GM12878 (cell line): ENCODE data around the gene STAMBPL1. TPM values are rescaled to one million over a fixed set of nuclear protein-coding genes. Genes with fewer than 3 reads are reported as not detected.

ENCODE experiments used
- ATAC-seq: fragments of 200-7000 bp; cut with Tn5 transposase; 3 replicates; pipeline ENCODE4 v1.9.1; 2020; ENCODE audit warnings: mild to moderate bottlenecking, moderate library complexity
- BruUV-seq: library from RNA; stranded (reverse); fragments of 400-500 nt; replicated peaks from 2 replicates; lab custom pipeline; 2021; lab: Mats Ljungman, UMichigan
- CTCF ChIA-PET: fragments of 300-600 bp; sonication (Branson Sonifier 250); formaldehyde crosslinking; extraction: SDS; loops from one replicate; lab custom pipeline; 2021; ENCODE audit warnings: inconsistent platforms; lab: Yijun Ruan, JAX
- POLR2A ChIA-PET: fragments of 350-600 bp; formaldehyde crosslinking; extraction: SDS; loops from one replicate; lab custom pipeline; 2021; ENCODE audit warnings: inconsistent platforms; lab: Charles Lee
- RAD21 ChIA-PET: fragments of 300-600 bp; sonication (Branson Sonifier 250); formaldehyde crosslinking; loops from one replicate; lab custom pipeline; 2023; ENCODE audit warnings: antibody characterized with exemption; ENCODE audit not compliant: unreplicated experiment; lab: Charles Lee
- SMC1A ChIA-PET: fragments of 300-600 bp; sonication (Branson Sonifier 250); formaldehyde crosslinking; loops from one replicate; lab custom pipeline; 2023; ENCODE audit not compliant: unreplicated experiment, uncharacterized antibody; lab: Charles Lee
- DNase-seq: peaks from one replicate; pipeline ENCODE4 v3.0.0-alpha.2; 2011; ENCODE audit warnings: low read depth, low spot score
- FAIRE-seq: peaks from 3 replicates; lab custom pipeline; 2011; peaks lifted over from hg19 to GRCh38; lab: Jason Lieb, UNC
- H2AFZ ChIP-seq: 2 replicates; pipeline ENCODE4 v1.6.0; 2011; ENCODE audit warnings: low read depth, low read length, control low read depth; ENCODE audit not compliant: control insufficient read depth
- H3K27ac ChIP-seq: 2 replicates; pipeline ENCODE4 v1.5.1; 2011; ENCODE audit warnings: control low read depth; ENCODE audit not compliant: control insufficient read depth, insufficient read depth
- H3K27me3 ChIP-seq, 2 experiments: replicated peaks in 1 of 2; 2 replicates each; pipeline versions ENCODE4 v1.6.0 to v1.6.1; 2011; ENCODE audit warnings: low read length in 1 of 2; ENCODE audit not compliant: control insufficient read depth in 2 of 2, insufficient read depth in 2 of 2
- H3K36me3 ChIP-seq, 2 experiments: 2 replicates each; pipeline ENCODE4 v1.5.1; 2011; ENCODE audit warnings: low read length in 1 of 2; ENCODE audit not compliant: control insufficient read depth in 2 of 2, insufficient read depth in 2 of 2
- H3K4me1 ChIP-seq: 2 replicates; pipeline ENCODE4 v1.6.1; 2011; ENCODE audit warnings: mild to moderate bottlenecking, low read length, moderate library complexity, mixed read lengths; ENCODE audit not compliant: control insufficient read depth, insufficient read depth
- H3K4me2 ChIP-seq: 2 replicates; pipeline ENCODE4 v1.6.0; 2011; ENCODE audit warnings: control low read depth; ENCODE audit not compliant: control insufficient read depth, insufficient read depth
- H3K4me3 ChIP-seq: fragments of 200-600 bp; sonication (generic); 2 replicates; pipeline ENCODE4 v1.5.1; 2016
- H3K79me2 ChIP-seq: 2 replicates; pipeline ENCODE4 v1.6.0; 2011; ENCODE audit warnings: low read length; ENCODE audit not compliant: control insufficient read depth, insufficient read depth
- H3K9ac ChIP-seq: 2 replicates; pipeline ENCODE4 v1.8.0; 2011; ENCODE audit warnings: low read length, control low read depth, mixed read lengths; ENCODE audit not compliant: control insufficient read depth, insufficient read depth
- H3K9me3 ChIP-seq: replicated peaks from 3 replicates; pipeline ENCODE4 v1.5.1; 2011; ENCODE audit warnings: mild to moderate bottlenecking, low read length; ENCODE audit not compliant: control insufficient read depth, insufficient read depth
- H4K20me1 ChIP-seq: 2 replicates; pipeline ENCODE4 v1.6.0; 2011; ENCODE audit not compliant: control insufficient read depth, insufficient read depth
- ATF2 ChIP-seq: IDR thresholded peaks from 2 replicates; pipeline ENCODE4 v1.6.1; 2012; ENCODE audit warnings: low read length, inconsistent platforms
- CEBPB ChIP-seq, 2 experiments: fragments of 150-350 bp in 1 of 2; IDR thresholded peaks; 2 replicates each; pipeline ENCODE4 v1.6.1; 2012 to 2014; ENCODE audit warnings: low read depth in 2 of 2, low read length in 2 of 2, borderline replicate concordance in 1 of 2, inconsistent platforms in 1 of 2
- CHD2 ChIP-seq: IDR thresholded peaks from 2 replicates; pipeline ENCODE4 v1.6.1; 2011; ENCODE audit warnings: low read depth, low read length, improper control_type of control experiment, borderline replicate concordance
- HCFC1 ChIP-seq: fragments of 150-350 bp; IDR thresholded peaks from 2 replicates; pipeline ENCODE4 v1.6.1; 2014; ENCODE audit warnings: low read length
- HSF1 ChIP-seq: fragments of 150-350 bp; IDR thresholded peaks from 2 replicates; pipeline ENCODE4 v1.6.1; 2014; ENCODE audit warnings: mild to moderate bottlenecking, low read depth, low read length
- IRF3 ChIP-seq: fragments of 450-650 bp; IDR thresholded peaks from 2 replicates; pipeline ENCODE4 v1.6.1; 2014; ENCODE audit warnings: mild to moderate bottlenecking
- JUNB ChIP-seq: IDR thresholded peaks from 2 replicates; pipeline ENCODE4 v1.6.1; 2016; ENCODE audit warnings: antibody characterized with exemption, mild to moderate bottlenecking
- MAX ChIP-seq: IDR thresholded peaks from 2 replicates; pipeline ENCODE4 v1.6.1; 2012; ENCODE audit warnings: low read depth, low read length, improper control_type of control experiment
- MTA2 ChIP-seq: fragments of 450-650 bp; IDR thresholded peaks from 2 replicates; pipeline ENCODE4 v1.6.1; 2016; ENCODE audit warnings: low read depth, mild to moderate bottlenecking, moderate library complexity
- NFXL1 ChIP-seq: fragments of 450-650 bp; IDR thresholded peaks from 2 replicates; pipeline ENCODE4 v1.6.1; 2017; ENCODE audit warnings: antibody characterized with exemption, mild to moderate bottlenecking, borderline replicate concordance
- PAX5 ChIP-seq: IDR thresholded peaks from 2 replicates; pipeline ENCODE4 v1.6.1; 2011; ENCODE audit warnings: low read depth, low read length, borderline replicate concordance
- PAX8 ChIP-seq: fragments of 450-650 bp; IDR thresholded peaks from 2 replicates; pipeline ENCODE4 v1.6.1; 2017; ENCODE audit warnings: mild to moderate bottlenecking, moderate library complexity
- PML ChIP-seq: IDR thresholded peaks from 2 replicates; pipeline ENCODE4 v1.6.1; 2012; ENCODE audit warnings: low read length, inconsistent platforms
- SMC3 ChIP-seq: IDR thresholded peaks from 2 replicates; pipeline ENCODE4 v1.6.1; 2011; ENCODE audit warnings: low read length, improper control_type of control experiment, borderline replicate concordance
- ZBTB4 ChIP-seq: fragments of 450-650 bp; formaldehyde crosslinking; IDR thresholded peaks from 2 replicates; pipeline ENCODE4 v1.4.0; 2022; ENCODE audit warnings: mild to moderate bottlenecking, moderate library complexity
- WGBS: methylation state at CpG from one replicate; pipeline ENCODE4 v1.1.6; 2016; ENCODE audit warnings: low lambda C conversion rate; ENCODE audit not compliant: insufficient replicate concordance, insufficient coverage; ENCODE audit errors: missing lambda C conversion rate; 5-methylcytosine and 5-hydroxymethylcytosine counted together
- in situ Hi-C: fragments of 300-500 bp; cut with MboI; formaldehyde crosslinking; loops from 9 replicates; pipeline ENCODE4 v1.14.3; 2018; ENCODE audit warnings: mixed read lengths
- intact Hi-C: fragments of 100-400 bp; cut with micrococcal nuclease; formaldehyde crosslinking; loops from one replicate; pipeline ENCODE4 v1.14.2; 2022; ENCODE audit not compliant: unreplicated experiment
- polyA plus RNA-seq, 11 experiments: library from polyadenylated mRNA; depleted of rRNA in 4 of 11; unstranded in 6 of 11; stranded (reverse) in 5 of 11; fragments of >200 nt; fragmentation: Nextera tagmentation in 4 of 11; fragmentation: Illumina TruSeq in 1 of 11; extraction: Ambion mirVana in 4 of 11; extraction: Trizol in 1 of 11; gene quantifications; 1 replicate in 1 of 11; 2 replicates in 10 of 11; pipeline versions ENCODE4 v1.2.1 to v1.2.3, GENCODE V29; 2011 to 2016; ENCODE audit warnings: inconsistent platforms in 2 of 11, missing spikeins in 2 of 11, low read depth in 1 of 11
- total RNA-seq, 4 experiments: library from RNA; depleted of rRNA in 3 of 4; stranded (reverse); fragments of >200 nt in 3 of 4; fragmentation: Illumina TruSeq in 1 of 4; extraction: Trizol in 1 of 4; gene quantifications; 2 replicates each; pipeline versions ENCODE4 v1.2.1 to v1.2.3, GENCODE V29; 2013 to 2021

STAMBPL1 gene
- total and polyA plus RNA-seq, 10 of the 15 experiments (the other 5 are each of a cell fraction or from before 2014, with no cell fraction given), result 7.5 to 44.1 (median 25.4) TPM

GRCh38 chr10:88966797-88967196 lies 86.8 kb downstream of the STAMBPL1 start (continued):
- no peak for TF ChIP-seq JUNB

- ATAC-seq, result no peak
- H2AFZ ChIP-seq, result no peak overlapping the region
- H3K4me3 ChIP-seq, result no peak overlapping the region
- SMC1A ChIA-PET, result no interaction called here
- CTCF ChIA-PET, result interaction anchor here (1.3 to 1.6 kb wide), 2 partner anchors 19 to 35 kb away, joined by 4 to 5 read pairs; no protein-coding TSS in a partner anchor
- RAD21 ChIA-PET, result no interaction called here
- no peaks in the 10 kb centered on the region for H3K9me3 ChIP-seq
- FAIRE-seq, result no peak
- H3K27me3 ChIP-seq, result no peaks in the 10 kb centered on the region
- H3K4me2 ChIP-seq, result no peak overlapping the region
- no TSS peak for BruUV-seq
- WGBS, result 95% methylated on average over 2 of the region's 2 CpGs
- intact Hi-C loops (no loop called here), in situ Hi-C loops (no loop called here)
- POLR2A ChIA-PET, result no interaction called here
- H3K79me2 ChIP-seq, result no peaks in the 10 kb centered on the region
- H3K27ac ChIP-seq, result no peak overlapping the region
- H3K4me1 ChIP-seq, result no peaks in the 10 kb centered on the region
- H3K36me3 ChIP-seq, result no peaks in the 10 kb centered on the region
- H4K20me1 ChIP-seq, result no peaks in the 10 kb centered on the region
- DNase-seq, result no peak
- no peak overlapping the region for H3K9ac ChIP-seq
- TF ChIP-seq MTA2 (no peak), CHD2 (no peak), NFXL1 (no peak), MAX (no peak), IRF3 (no peak), ZBTB4 (no peak), PAX8 (no peak), PAX5 (no peak), HSF1 (no peak), PML (no peak), CEBPB (IDR thresholded peaks at IDR 0.05; ENCODE audit: borderline replicate concordance in 1 of 2, low read depth in 2 of 2, low read length in 2 of 2) (no peak), ATF2 (no peak), SMC3 (no peak), HCFC1 (no peak)
These were observed 88.3 kb downstream of the STAMBPL1 start for GRCh38 chr10:88968391-88968790.
